HepG2 (cell line): ENCODE measurements around the gene PAK2. TPM values are rescaled to one million over a fixed set of nuclear protein-coding genes. Genes with fewer than 3 reads are reported as not detected.

Experiments used
- CEBPZ ChIP-seq: IDR thresholded peaks from 2 replicates; pipeline ENCODE4 v1.6.1; 2012; ENCODE audit warnings: low read length, improper control_type of control experiment
- ZC3H13 ChIP-seq: sonication (generic); formaldehyde crosslinking; IDR thresholded peaks from 2 replicates; pipeline ENCODE4 v1.8.1; 2023; ENCODE audit warnings: mild to moderate bottlenecking, missing genetic modification reagents, moderate library complexity
- ZNF318 ChIP-seq: sonication (generic); formaldehyde crosslinking; IDR thresholded peaks from 2 replicates; pipeline ENCODE4 v1.4.0; 2020; ENCODE audit warnings: mild to moderate bottlenecking, missing genetic modification reagents
- polyA plus RNA-seq, 8 experiments: library from polyadenylated mRNA; depleted of rRNA in 3 of 8; stranded (reverse) in 7 of 8; unstranded in 1 of 8; fragments of >200 nt; fragmentation: Illumina TruSeq in 4 of 8; extraction: Trizol in 4 of 8; gene quantifications; 2 replicates each; pipeline versions ENCODE4 v1.2.1 to v1.2.3, GENCODE V29; 2011 to 2016; ENCODE audit warnings: low read depth in 4 of 8, missing spikeins in 1 of 8, mixed read lengths in 1 of 8; ENCODE audit not compliant: insufficient read depth in 1 of 8
- total RNA-seq, 5 experiments: library from RNA; depleted of rRNA; stranded (reverse); fragments of >200 nt; fragmentation: Illumina TruSeq; extraction: Trizol; gene quantifications; 2 replicates each; pipeline ENCODE4 v1.2.3, GENCODE V29; 2016; ENCODE audit warnings: low read depth in 1 of 5

The PAK2 gene
- total and polyA plus RNA-seq, 2 of the 13 experiments (the other 11 are each of a cell fraction or from before 2014, with no cell fraction given) = 23.0 to 24.7 TPM

GRCh38 chr3:196721097-196721496 is 18.6 kb upstream of the PAK2 start (continued):
- TF ChIP-seq ZNF318 (CRISPR knock-in tag) (no peak), ZC3H13 (CRISPR knock-in tag) (no peak), CEBPZ (no peak)
